Measurements from ENCODE around the gene C14orf180.

C14orf180 gene

DNA sequence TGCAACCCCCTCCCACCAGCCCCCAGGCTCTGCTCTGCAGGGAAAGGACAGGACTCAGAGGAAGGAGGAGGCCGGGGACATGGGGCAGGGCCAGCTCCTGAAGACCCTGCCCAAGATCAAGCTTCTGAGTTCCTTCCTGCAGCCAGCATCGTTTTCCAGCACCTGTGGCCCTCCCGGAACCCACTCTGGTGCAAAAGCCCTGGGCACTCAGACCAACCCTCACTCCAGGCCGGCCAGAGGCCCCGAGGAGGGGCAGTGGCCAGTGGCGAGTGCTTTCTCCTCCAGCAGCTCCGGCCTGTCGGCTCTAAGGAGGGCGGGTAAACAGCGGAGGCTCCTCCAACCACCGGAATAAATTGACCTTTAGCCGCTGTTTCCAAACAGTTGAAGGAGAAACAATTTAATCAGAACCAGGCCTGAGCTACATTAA lies 14.2 kb downstream of the C14orf180 start:
- DNase-seq (ENCODE audit: low read depth) = no peak

DNA sequence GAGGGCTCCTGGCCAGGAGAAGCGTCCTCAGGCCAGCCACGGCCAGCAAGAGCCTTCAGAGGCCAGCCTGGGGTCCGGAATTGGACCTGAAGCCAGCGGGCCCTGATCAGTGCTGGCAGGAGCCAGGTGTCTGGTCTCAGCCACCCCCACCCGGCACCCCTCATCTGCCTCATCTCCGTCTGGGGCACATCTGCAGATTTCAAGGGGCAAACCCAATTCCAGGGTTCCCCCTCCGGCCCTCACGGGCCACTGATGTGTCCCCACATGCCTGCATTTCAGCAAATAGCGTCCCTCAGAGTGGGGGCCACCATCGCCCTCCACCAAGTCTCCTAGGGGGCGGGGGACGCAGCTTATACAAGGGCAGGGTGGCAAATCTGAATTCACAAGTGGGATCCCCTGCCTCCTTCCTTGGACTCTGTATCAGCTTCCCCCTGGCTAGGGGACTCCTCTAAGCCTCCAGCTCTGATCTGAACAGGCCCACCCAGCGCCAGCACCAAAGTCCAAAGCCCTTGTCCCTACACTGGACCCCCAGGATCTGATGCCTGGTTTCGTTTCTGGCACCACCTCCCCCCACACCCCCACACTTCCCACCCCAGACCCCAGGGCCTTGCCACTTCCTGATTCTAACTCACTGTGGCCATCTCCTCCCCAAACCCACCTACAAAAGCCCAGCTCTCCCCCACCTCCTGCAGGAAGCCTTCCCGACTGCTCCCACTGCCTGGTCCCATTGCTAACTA lies 14.9 kb downstream of the C14orf180 start:
- DNase-seq (ENCODE audit: low read depth) = no peak

DNA sequence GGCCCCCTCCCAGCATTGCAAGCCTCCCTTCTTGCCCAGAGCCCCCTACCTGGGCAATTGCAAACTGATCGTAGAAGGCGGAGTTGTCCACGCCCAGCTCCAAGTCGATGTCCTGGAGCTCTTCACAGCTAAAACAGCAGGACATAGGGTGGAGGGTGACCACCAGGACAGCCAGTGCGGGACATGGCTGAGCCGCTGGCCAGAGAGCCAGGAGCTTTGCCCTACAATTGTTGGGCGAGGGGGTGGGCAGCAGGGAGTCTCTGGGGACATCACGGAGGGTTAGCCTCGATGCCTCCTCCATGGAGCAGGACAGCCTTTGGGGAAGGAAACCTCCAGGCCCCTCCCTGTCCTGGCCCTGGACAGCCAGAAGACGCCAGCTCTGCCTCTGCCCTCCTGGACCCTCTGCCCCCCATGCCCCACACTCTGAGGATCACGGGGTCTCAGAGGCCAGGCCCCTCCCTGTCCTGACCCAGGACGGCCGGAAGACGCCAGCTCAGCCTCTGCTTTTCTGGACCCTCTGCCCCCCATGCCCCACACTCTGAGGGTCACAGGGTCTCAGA lies 15.6 kb downstream of the C14orf180 start:
- no peak for DNase-seq (ENCODE audit: low read depth)

DNA sequence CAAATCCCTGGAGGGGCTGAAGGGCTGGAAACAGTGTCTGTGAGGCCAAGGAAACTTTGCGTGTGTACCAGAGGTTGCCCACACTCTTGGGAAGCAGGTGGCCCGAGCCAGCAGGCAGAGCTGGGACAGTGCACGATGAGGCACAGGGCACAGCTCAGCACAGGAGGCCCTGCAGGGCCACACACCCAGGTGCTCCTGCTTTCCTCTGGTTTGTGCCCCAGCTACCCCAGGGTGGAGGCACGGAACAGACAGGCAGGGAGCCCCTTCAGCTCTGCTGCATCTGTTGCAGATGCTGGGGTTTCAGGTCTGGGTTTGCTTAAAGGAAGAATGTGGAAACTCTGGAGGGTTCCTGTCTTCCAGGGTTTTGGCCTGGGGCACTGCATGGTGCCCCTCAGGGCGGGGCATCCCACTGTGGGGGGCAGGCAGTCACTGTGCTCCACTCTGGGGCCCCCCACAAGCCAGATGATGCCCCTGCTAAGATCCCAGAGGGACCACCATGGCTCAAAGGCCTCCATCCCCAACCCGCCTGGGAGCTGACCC lies 16.4 kb downstream of the C14orf180 start:
- no peak for DNase-seq (ENCODE audit: low read depth)

- DNase-seq (ENCODE audit: low read depth) = no peak
Observed at GRCh38 chr14:104596451-104596918, 16.9 kb downstream of the C14orf180 start.

DNA sequence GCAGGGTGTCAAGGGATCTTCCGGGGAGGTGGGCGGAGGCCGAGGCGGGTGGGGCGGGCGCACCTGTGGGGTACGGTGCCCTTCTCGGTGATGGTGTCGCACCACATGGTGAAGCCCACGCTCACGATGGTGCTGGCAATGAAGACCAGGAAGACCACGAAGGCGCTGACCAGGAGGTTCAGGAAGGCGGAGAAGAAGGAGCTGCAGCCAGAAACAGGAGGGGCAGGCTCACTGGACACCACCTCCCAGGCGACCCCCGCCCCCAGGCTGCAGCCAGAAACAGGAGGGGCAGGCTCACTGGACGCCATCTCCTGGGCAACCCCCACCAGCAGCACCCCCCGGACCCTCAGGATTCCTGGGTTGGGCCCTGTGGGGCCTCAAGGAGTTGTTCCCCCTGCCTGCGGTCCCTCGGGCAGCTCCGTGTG lies 17.4 kb downstream of the C14orf180 start:
- no peak for DNase-seq (ENCODE audit: low read depth)

- no peak for DNase-seq (ENCODE audit: low read depth)
Observed at GRCh38 chr14:104597576-104597975, 18.0 kb downstream of the C14orf180 start.

DNA sequence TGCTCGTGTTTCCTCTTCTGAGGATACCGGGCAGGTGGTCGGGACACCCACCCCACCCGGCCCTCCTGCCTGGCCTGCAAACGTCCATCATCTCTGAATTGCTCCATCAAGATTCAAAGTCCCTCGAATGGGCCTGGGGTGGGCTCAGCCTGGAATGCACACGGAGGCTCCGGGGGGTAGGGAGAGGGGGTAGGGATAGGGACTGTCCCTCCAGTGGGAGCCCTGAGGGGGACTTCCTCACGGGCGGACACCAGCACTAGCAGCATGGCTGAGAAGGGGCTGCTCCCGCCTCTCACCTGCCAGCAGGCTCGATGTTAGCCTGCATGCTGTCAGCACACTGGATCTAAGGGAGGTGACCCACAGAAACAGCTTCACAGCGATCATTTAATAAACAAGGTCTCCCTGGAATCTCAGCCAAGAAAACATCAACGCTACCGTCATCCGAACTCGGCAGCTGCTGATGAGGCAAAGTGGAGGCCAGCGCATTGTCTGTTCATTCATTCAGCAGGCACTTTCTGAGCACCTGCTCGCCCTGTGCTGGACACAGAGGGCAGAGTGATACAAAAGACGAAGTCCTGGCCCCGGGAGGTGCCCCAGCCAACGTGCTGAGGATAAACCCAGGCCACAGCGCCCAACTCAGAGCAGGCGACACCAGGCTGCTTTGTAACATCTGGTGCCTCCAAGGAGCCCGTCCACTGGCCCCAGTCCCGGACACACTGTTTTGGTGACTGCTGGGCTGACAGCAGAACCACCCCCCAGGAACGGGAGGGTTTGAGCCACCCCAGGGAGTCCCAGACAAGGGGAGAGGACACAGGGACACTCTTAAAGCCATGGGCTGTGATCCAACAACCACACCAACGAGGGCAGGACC lies 18.7 kb downstream of the C14orf180 start:
- DNase-seq (ENCODE audit: low read depth) = no peak

DNA sequence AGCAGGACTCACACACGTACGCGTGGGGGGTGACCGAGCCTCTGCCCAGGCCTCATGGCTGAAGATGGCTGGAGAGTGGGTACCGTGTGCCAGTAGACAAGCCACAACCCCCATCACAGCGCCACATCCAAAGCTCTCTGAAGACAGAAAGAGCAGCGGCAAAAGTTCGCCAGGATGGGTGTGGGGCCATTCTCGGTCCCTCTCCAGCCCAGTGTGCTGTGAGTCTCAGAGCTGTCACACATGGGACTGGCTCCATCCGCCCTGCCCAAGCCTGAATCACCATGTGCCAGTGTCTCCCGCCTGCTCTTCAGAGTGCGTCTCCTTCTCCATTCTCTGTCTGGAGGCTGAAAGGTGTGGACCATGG lies 19.3 kb downstream of the C14orf180 start:
- no peak for DNase-seq (ENCODE audit: low read depth)

DNA sequence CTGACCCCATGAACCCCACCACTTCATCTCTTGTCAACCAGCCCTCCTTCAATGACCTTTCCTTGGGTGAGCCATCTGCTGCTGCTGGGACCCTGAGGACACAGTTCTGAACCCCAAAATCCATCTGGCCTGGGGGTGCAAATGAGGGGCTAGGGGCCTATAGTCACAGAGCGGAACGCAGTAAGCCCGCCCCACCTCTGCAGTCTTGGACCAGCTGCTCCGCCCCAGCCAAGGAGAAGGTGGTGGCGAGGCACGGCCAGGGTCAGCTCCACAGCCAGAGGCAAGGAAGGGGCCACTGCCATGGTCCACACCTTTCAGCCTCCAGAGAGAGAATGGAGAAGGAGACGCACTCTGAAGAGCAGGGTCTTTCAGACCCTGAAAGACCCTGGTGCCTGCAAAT lies 19.9 kb downstream of the C14orf180 start:
- DNase-seq (ENCODE audit: low read depth) = no peak

GRCh38 chr14:104600141-104600643 lies 20.6 kb downstream of the C14orf180 start:
- no peak for DNase-seq (ENCODE audit: low read depth)

- DNase-seq (ENCODE audit: low read depth) = no peak
Observed at GRCh38 chr14:104600805-104601204, 21.2 kb downstream of the C14orf180 start.

- DNase-seq (ENCODE audit: low read depth) = peak; percentile 21
Observed at GRCh38 chr14:104601786-104602185, 22.2 kb downstream of the C14orf180 start.

- no peak for DNase-seq (ENCODE audit: low read depth)
Observed at GRCh38 chr14:104602315-104602932, 22.9 kb downstream of the C14orf180 start.

DNA sequence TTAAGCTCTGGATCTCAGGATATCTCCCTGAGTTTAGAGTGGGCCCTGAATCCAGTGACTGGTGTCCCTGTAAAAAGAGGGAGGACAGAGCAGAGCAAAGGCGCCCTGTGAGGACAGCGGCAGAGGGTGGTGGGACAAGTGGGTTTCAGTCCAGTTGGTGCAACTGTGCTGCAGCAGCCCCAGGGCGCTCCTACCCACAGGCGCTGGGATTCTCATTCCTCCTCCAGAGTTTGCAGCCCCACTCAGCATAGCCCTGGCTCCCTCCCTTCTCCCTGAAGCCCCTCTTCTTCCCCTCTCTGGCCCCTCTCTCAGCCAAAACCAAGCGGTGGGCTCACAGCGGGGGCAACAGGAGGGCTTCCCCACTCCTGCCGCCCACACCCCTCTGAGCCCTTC lies 23.4 kb downstream of the C14orf180 start:
- DNase-seq (ENCODE audit: low read depth) = no peak

- no peak for DNase-seq (ENCODE audit: low read depth)
Observed at GRCh38 chr14:104603711-104604401, 24.3 kb downstream of the C14orf180 start.

DNA sequence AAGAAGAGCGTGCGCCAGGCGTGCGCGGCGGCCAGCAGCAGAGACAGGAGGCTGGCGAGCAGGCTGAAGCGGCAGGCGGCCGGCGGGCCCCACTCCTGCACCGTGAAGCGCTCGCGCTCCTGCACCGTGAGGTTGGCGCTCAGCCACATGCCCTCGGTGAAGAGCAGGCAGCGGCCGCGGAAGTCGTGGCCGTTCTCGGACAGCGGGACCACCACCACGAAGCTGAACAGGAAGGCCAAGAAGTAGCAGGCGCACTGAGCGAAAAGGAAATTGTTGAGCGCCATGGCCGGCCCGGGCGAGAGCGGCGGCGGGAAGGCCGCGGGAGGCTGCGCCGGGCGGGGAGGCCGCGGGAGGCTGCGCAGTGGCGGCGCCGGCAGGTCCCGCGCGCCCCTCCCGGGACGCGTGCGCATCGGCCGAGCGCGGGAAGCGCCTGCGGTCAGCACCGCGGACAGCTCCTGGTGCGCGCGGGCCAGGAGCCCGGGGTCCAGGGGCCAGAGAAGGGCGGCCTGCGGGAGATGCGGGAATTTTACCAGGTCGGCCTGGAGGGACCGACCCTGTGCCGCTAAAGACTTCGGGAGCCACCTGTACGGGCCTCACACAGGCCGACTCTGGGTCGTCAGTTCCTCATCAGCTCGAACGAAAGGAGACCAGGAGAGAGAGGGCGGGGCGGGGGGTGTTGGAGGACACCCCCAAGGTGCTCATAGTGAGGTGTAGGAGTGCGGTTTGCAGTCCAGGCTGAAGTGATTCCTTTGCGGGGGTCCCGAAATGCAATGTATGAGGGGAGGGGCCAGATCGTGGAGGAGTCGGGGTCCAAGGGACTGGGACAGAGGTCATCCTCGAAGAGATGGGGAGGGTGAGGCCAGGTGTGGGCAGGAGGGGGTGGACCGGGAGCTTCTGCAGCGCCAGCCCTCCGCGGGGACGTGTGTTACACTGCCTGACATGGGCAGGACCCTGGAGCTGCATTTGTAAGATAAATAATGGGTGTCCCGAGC lies 25.2 kb downstream of the C14orf180 start, which contains the start of gene TMEM179:
Gene TMEM179, minus strand, starts transcription at position 315 of the 992 bp plus-strand sequence. Its CDS starts 31 bp downstream, at position 284.
- DNase-seq (ENCODE audit: low read depth) = no peak

- DNase-seq (ENCODE audit: low read depth) = no peak
Observed at GRCh38 chr14:104609666-104610065, 30.1 kb downstream of the C14orf180 start.

- no peak for DNase-seq (ENCODE audit: low read depth)
Observed at GRCh38 chr14:104610749-104611310, 31.3 kb downstream of the C14orf180 start.

DNA sequence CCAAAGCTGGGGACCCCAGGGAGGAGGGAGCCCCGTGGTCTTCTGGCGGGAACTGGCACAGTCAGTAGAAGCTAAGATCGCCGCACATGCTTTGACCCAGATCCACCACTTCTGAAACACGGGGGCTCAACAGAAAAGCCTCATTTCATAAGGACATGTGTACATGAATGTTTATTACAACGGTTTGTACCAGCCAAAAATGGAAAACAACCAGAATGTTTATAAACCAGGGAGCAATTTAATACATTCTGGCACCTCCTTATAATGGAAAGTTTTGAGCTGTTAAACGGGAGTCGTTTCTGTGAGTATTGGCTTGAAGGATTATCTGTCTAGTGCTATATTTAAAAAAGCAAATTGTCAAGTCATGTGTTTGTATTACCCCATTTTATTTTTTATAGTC lies 32.3 kb downstream of the C14orf180 start:
- DNase-seq (ENCODE audit: low read depth) = no peak

All from GM04503 (cell line).